ENCODE data around the gene PTTG2. TPM values are rescaled to one million over a fixed set of nuclear protein-coding genes. Genes with fewer than 3 reads are reported as not detected.

The PTTG2 gene
- total RNA-seq, 1 donor from 2014 or later, result 1.1 TPM

DNA sequence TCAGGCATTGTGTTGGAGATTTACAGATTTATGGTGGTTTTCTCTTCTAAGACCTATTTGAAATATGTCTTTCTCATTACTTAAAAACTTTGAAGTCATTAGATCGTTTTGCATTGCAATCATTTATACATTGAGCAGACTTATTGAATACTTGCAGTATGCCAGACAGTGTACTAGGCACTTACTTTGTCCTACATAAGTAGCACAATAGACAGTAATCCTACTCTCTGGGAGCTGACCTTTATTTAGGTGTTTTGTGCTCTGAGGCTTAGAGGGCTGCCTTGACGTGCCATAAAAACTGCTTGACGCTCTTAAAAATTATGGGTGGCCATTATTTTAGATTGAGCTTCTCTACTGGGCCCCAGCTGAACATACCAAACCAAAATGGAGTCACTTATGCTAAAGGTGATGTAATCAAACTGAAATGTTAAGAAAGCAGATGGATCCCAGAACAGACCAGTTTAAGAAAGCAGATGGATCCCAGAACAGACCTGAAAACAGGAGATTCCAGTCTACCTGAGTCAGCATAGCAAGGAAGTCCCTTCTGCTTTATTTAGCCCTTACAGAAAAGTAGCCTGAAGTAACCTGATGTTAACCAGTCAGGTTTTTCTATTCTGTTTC, 42.4 kb downstream of the PTTG2 start:
- intact Hi-C loops (cut with DNase I), result no loop called here
- no peak for DNase-seq (ENCODE audit: low spot score)

DNA sequence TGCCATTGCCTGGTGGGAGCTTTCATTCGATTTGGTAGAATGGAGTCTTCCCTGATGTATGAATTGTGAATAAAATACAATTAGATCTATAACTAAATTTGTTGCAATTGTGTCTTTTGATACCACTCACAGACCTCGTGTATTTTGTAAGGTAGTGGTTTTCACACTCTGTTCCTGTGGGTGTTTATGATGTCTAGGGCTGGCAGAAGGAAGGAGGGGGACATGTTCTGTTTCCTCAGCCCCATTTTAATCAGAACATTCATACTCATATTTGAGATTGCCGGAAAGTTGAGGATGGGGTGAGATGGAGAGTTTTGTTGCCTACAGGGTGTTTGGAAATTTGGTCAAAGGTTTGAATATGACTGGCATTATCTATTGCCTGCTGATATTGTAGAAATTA, 42.9 kb downstream of the PTTG2 start:
- intact Hi-C loops (cut with DNase I), result no loop called here
- DNase-seq (ENCODE audit: low spot score), result no peak

DNA sequence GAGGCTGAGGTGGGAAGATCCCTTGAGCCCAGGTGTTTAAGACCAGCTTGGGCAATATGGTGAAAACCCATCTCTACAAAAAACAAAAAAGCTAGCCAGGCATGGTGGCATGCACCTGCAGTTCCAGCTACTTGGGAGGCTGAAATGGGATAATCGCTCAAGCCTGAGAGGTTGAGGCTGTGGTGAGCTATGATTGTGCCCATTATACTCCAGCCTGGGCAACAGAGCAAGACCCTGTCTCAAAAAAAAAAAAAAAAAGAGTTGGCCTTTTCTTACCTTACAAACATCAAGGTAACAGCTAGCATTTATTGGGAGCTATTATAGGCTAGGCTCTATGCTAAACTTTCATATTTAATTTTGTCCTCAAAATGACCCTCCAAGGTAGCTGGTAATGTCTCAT, 43.4 kb downstream of the PTTG2 start:
- intact Hi-C loops (cut with DNase I), result no loop called here
- DNase-seq (ENCODE audit: low spot score), result no peak

DNA sequence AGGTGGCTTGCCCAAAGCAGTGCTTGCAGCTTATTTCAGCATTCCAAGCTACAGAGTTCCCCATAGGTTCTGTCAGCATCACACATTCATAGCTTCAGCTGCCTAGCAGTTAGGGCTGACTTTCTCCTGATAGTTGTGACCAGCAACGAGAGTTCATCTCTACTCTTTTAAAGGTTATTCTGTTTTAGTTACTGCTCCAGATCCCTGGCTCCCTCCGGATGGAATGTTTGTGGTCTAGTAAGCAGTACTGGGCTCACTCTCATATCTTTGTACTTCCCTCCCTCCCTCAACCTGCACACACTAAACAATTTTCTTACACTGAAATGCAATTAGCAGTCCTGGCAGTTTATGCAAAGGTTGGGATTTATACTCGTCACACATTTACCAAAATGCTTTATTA, 43.9 kb downstream of the PTTG2 start:
- DNase-seq (ENCODE audit: low spot score), result no peak
- intact Hi-C loops (cut with DNase I), result no loop called here

DNA sequence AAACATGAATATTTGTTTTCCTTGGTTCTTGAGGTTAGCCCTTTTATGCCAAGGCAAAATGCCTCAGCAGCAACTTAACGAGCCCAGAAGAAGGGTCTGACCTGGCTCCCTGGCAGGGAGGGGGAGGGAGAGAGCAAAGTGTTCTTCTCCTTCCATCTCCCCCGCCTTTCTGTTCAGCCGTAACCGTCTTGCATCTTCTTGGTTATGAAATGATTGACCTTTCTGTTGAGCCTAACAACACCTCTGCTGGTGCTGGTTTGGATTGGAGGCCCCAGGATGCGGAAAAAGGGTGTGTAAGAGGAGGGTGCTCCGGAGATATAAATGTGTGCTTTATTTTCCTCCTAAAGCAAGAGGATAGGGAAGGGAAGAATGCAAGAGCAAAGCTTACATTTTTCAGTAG, 44.7 kb downstream of the PTTG2 start:
- intact Hi-C loops (cut with DNase I), result no loop called here
- no peak for DNase-seq (ENCODE audit: low spot score)

DNA sequence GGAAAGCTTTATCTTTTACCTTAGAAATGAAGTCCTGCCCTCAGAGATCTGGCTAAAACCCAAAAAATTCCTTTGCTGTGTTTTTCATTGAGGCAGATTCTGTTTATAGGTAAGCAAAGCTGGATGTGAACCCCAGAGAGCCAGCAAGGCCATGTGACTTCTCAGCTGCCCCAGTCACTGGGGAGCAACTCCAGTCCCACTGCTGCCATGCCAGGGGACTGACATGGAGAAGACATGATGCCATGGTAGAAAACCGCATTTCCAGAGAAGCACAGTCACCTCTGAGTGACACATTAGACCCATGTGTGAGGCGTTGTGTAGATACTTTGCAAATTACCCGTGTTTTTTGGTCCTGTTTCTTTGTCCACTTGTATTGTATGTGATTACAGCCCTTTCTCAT, 45.4 kb downstream of the PTTG2 start:
- no peak for DNase-seq (ENCODE audit: low spot score)
- intact Hi-C loops (cut with DNase I), result no loop called here

DNA sequence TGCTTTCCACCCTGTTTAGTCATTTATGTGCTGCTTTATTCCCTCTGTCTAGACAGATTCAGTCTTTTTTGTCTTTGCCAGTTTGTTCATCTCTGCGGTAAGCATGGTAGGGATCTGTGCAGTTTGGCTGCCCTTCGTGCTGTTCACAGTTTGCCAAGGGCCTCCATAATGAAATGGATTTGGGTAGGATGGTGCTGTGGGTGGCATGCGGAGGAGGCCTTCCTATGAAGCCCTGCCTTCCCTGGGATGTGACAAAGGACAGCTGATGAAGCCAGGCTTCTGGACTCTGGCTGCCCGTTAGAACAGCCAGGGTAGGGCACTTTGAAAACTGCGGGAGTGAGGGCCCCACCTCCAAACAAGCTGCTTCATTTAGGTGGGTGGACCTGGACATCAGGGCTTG, 47.4 kb downstream of the PTTG2 start:
- DNase-seq (ENCODE audit: low spot score), result no peak
- intact Hi-C loops (cut with DNase I), result no loop called here

DNA sequence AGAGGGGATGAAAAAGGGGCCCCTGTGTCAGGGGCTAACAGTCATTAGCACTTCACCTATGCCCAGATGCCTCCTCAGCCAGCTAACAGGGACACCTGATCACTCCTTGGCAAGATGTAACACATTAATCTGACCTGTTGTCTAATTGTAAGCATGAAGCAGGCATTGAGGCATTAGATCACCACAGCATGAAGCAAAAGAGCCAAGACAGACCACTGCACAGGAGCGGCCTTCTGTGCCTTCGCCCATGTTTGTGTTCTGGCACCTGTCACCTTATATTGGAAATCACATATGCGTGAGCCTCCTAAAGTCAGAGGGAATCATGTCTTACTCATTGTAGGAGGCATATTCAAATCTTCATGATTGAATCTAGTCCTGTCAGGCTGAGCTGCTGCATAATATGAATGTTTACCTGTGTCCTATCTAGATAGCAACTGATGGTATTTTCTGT, 48.4 kb downstream of the PTTG2 start:
- no peak for DNase-seq (ENCODE audit: low spot score)
- intact Hi-C loops (cut with DNase I), result no loop called here

DNA sequence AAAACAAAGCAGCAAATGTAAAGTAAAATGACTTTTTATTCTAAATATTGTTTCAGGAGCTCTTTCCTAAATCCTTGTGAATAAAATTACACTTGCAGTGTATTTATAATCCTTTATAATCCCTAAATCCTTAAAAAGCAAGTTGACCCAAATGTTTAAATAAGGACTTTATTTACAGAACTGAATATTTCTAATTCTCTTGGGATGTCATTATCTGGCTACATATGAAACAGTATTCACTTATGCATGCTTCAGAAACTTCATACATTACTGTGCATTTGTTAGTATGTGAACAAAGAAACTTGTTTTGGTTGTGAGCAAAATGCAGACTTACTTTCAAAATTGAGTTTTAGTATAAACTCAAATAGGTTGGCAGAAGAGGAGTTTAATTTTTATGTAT, 49.2 kb downstream of the PTTG2 start:
- intact Hi-C loops (cut with DNase I), result no loop called here
- no peak for DNase-seq (ENCODE audit: low spot score)

DNA sequence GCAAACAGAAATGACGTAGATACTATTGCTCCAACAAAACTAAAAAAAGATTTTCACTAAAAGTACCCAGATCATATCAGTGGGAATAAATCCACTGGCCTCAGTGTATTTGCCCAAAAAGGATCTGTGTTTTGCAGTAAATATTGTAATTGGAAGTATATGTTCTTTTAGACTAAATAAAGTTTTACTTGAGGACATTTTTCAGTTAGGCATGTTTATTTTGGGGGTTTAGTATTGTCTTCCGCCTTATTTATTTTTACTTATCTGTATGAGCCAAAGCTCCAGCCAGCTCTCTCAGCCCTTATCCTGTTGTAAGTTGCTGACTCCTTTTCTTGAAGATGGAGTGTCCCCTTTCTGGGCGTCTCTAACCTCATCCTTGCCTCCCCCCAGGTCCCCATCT, 49.8 kb downstream of the PTTG2 start:
- intact Hi-C loops (cut with DNase I), result no loop called here
- no peak for DNase-seq (ENCODE audit: low spot score)

Other genes starting within 250 kb of the PTTG2 start
- 9.5 TPM for gene PGM2, start 133.7 kb upstream of the PTTG2 start, total RNA-seq
- 128 TPM for gene TBC1D1, start 69.3 kb upstream of the PTTG2 start, total RNA-seq